ELR (cell line): ENCODE measurements around the gene ARHGEF3.
"Not testable (repeated sequence)": the region's sequence is repeated elsewhere in the genome, so short reads cannot be mapped to it uniquely, and the experiment has no call there.

Experiments
- DNase-seq: peaks from one replicate; pipeline ENCODE4 v3.0.0-alpha.2; 2015; ENCODE audit warnings: low read depth

The ARHGEF3 gene

GRCh38 chr3:56737006-56737405 is 64.7 kb downstream of the ARHGEF3 start:
- no peak for DNase-seq

- DNase-seq = no peak
These were observed 69.6 kb downstream of the ARHGEF3 start for GRCh38 chr3:56732109-56732508.

DNA sequence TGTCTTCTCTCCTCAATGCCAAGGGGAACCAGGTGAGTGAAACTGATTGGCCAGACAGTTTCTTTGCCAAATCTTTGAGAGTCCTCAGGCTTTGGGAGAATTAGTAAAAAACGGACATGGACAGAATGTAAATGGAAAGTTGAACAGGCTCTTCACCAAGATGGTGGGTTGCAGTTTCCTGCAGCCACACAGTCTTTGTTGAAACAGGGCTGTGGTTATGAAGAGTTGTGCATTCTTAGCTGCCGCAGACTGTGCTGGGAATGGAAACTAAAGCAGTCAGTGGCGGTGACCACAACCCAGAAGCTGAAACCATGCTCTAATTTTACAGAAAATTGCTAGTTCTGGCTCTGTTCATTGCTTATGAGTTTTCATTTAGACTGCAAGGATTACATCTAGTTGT is 76.6 kb downstream of the ARHGEF3 start:
- no peak for DNase-seq

GRCh38 chr3:56724676-56725075 is 77.1 kb downstream of the ARHGEF3 start:
- no peak for DNase-seq

GRCh38 chr3:56720849-56721248 is 80.9 kb downstream of the ARHGEF3 start:
- no peak for DNase-seq

GRCh38 chr3:56718809-56719208 is 82.9 kb downstream of the ARHGEF3 start:
- not testable (repeated sequence) for DNase-seq

GRCh38 chr3:56711344-56711743 is 90.4 kb downstream of the ARHGEF3 start:
- no peak for DNase-seq

DNA sequence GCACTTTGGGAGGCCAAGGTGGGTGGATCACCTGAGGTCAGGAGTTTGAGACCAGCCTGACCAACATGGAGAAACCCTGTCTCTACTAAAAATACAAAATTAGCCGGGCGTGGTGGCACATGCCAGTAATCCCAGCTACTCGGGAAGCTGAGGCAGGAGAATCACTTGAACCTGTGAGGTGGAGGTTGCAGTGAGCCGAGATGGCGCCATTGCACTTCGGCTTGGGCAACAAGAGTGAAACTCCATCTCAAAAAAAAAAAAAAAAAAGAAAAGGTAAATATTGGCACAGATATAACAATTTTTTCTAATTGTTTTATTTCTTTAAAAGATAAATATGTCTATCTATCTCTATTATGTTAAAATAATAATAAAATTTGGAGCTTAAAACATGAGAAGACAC is 94.3 kb downstream of the ARHGEF3 start:
- not testable (repeated sequence) for DNase-seq

DNA sequence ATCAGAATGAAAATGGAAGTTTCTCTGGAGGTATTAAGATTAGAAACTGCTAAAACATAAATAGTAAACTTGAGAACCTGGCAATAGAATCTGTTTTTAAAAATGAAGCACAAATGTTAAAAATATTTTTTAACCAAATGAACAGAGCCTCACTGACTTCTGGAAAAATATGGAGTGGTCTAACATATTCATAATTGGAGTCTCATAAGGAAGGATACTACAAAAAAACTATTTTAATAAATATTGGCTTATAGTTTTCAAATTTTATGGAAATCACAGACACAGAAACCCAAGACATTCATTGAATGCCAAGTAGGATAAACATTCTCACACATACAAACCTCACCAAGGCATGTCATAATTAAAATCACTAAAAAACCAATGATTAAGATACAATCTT is 95.1 kb downstream of the ARHGEF3 start:
- DNase-seq = no peak

- no peak for DNase-seq
These were observed 97.0 kb downstream of the ARHGEF3 start for GRCh38 chr3:56704706-56705105.

- DNase-seq = peak; percentile 74
These were observed 99.0 kb downstream of the ARHGEF3 start for GRCh38 chr3:56702490-56703315.

DNA sequence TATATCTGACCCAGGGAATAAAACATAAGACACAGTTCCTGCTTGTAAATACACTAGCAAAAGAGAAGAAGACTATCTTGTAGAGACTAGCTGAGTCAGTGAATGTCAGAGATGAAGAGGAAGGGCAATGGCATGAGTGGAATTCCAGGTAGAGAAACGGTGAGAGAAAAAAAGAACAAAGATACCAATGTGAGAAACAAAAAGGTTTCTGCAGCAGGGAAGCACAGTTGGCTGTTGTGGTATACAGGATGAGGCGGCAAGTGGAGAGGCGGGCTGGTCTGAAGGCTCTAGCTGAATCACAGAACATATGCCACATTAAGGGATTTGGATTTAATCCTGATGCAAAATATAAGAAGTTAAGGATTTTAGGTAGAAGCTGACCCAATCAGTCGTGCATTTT is 101.6 kb downstream of the ARHGEF3 start:
- no peak for DNase-seq

GRCh38 chr3:56694867-56695683 is 106.7 kb downstream of the ARHGEF3 start:
- no peak for DNase-seq

DNA sequence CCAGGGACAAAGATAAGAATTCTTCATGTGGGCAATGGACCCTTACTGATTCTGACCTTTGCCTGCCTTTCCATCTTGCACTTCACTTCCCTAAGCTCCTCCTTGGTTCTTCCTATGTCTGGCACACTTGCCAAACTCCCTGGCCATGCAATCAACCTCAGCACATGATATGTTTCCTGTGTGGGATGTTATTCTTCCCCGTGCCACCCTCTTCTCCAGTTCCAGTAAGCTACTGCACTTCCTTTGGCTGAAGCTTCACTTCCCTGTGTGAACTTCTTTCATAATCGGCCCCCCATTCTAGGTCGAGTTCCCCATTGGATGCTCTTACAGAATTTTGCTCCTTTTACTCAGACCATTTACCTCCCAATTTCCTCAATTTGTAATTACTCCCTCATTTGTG is 108.0 kb downstream of the ARHGEF3 start:
- no peak for DNase-seq

- DNase-seq = not testable (repeated sequence)
These were observed 109.0 kb downstream of the ARHGEF3 start for GRCh38 chr3:56692520-56693433.

GRCh38 chr3:56692001-56692365 is 109.8 kb downstream of the ARHGEF3 start:
- DNase-seq = not testable (repeated sequence)

DNA sequence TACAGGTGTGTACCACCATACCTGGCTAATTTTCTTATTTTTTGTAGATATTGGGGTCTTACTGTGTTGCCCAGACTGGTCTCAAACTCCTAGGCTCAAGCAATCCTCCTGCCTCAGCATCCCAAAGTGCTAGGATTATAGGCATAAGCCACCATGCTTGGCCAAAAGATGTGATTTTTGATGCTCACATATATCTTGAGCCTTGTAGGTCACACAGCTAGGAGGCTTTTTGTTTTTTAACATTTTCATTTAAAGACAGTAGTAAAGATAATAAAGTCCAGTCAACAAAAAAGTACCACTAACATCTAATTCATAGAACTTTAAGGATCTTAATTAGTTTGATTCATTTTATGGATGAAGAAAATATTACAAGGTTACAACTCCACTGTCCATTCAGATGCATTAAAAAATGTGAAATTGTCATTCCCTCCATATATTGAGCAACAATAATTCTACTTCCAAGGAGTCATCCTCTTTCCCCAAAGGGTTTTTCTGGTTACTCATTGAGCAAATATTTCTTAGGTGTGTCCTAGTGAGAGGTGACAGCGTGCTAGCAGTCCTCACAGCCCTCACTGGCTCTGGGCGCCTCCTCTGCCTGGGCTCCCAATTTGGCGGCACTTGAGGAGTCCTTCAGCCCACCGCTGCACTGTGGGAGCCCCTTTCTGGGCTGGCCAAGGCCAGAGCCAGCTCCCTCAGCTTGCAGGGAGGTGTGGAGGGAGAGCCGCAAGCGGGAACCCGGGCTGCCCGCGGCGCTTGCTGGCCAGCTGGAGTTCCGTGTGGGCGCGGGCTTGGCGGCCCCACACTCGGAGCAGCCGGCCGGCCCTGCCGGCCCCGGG is 110.4 kb downstream of the ARHGEF3 start:
- peak; percentile 62 for DNase-seq

DNA sequence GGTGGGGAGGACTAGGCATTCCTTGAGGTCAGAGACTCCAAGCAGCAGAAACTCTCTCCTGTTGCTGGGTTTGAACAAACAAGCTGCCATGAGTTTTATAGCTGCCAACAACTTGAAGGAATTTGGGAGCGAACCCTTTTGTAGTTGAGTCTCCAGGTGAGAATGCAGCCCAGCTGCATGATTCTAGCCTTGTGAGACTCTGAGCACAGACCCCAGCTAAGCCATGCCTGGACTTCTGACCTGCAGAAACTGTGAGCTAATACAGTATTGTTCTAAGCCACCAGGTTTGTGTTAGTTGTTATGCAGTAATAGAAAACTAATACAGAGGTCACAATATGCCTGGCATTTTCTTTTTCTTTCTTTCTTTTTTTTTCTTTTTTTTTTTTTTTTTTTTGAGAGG is 112.4 kb downstream of the ARHGEF3 start:
- DNase-seq = no peak

GRCh38 chr3:56688191-56688590 is 113.6 kb downstream of the ARHGEF3 start:
- DNase-seq = no peak

- no peak for DNase-seq
These were observed 117.7 kb downstream of the ARHGEF3 start for GRCh38 chr3:56684029-56684428.

- peak; percentile 79 for DNase-seq
These were observed 118.5 kb downstream of the ARHGEF3 start, which contains the start of gene TASOR for GRCh38 chr3:56683122-56683817. Gene TASOR (minus strand): TSS chr3:56683265. CDS start chr3:56683006, 259 bp downstream.
